ENCODE results near the gene GFRA1. TPM values are rescaled to one million over a fixed set of nuclear protein-coding genes. Genes with fewer than 3 reads are reported as not detected.

The GFRA1 gene
- total and polyA plus RNA-seq, 2 of the 8 experiments (the other 6 are each of a cell fraction or from before 2014, with no cell fraction given), result 1.1 to 2.0 TPM

GRCh38 chr10:116084161-116084560 is 188.8 kb downstream of the GFRA1 start:
- H2BK15ac ChIP-seq (ENCODE audit: low read length), result no peak overlapping the region
- no peak overlapping the region for H4K8ac ChIP-seq (ENCODE audit: extremely low read depth, insufficient read depth, low read length)
- POLR2A ChIA-PET (ENCODE audit: partially characterized antibody), result interaction anchor here (0.8 kb wide), 1 partner anchor 41 kb away, joined by 3 read pairs; no protein-coding TSS in a partner anchor
- no peak overlapping the region for H3K4ac ChIP-seq (replicated peaks; ENCODE audit: insufficient read length, low read depth, low read length)
- no peaks in the 10 kb centered on the region for H4K20me1 ChIP-seq (replicated peaks in 1 of 2; ENCODE audit: control insufficient read depth in 1 of 2, insufficient read depth in 2 of 2, low read length in 2 of 2)
- H3K4me3 ChIP-seq (ENCODE audit: extremely low read depth in 1 of 4, insufficient read depth in 2 of 4, low read depth in 3 of 4, low read length in 4 of 4), result no peak overlapping the region
- H3K27ac ChIP-seq (ENCODE audit: low read depth, low read length), result no peak overlapping the region
- H3K79me1 ChIP-seq (ENCODE audit: low read depth, low read length), result no peaks in the 10 kb centered on the region
- H2BK5ac ChIP-seq (ENCODE audit: low read depth, low read length), result no peak overlapping the region
- no peak overlapping the region for H3K9ac ChIP-seq (replicated peaks in 1 of 4; ENCODE audit: extremely low read depth in 1 of 4, low read depth in 3 of 4, low read length in 3 of 4)
- TF ChIP-seq SUZ12 (IDR thresholded peaks at IDR 0.05; ENCODE audit: low read length) (no peak), SAP30 (IDR thresholded peaks at IDR 0.05; ENCODE audit: insufficient read depth, insufficient replicate concordance, low read length) (no peak), SP4 (IDR thresholded peaks at IDR 0.05; ENCODE audit: low read length) (no peak), ATF2 (IDR thresholded peaks at IDR 0.05; ENCODE audit: low read length) (no peak), CEBPB (IDR thresholded peaks at IDR 0.05; ENCODE audit: low read depth, low read length) (no peak)
- H3K36me3 ChIP-seq (ENCODE audit: control insufficient read depth in 2 of 4, insufficient read depth in 4 of 4, low read length in 3 of 4), result no peaks in the 10 kb centered on the region
- H4K91ac ChIP-seq (replicated peaks; ENCODE audit: insufficient read length, low read length), result no peak overlapping the region
- WGBS, 2 experiments (ENCODE audit: extremely low coverage in 1 of 2, insufficient coverage in 1 of 2, insufficient read length in 1 of 2, insufficient replicate concordance in 2 of 2, low coverage in 1 of 2, low lambda C conversion rate in 2 of 2, missing lambda C conversion rate in 1 of 2), result 89% methylated on average over 6 of the region's 6 CpGs; no CpG with 5 or more reads in 1 of the 2 experiments
- H3K4me2 ChIP-seq (ENCODE audit: insufficient read depth in 1 of 2, low read depth in 2 of 2, low read length in 2 of 2), result no peak overlapping the region
- no peak overlapping the region for H3K18ac ChIP-seq (ENCODE audit: extremely low read depth, low read length)
- no peak overlapping the region for H3K23ac ChIP-seq (ENCODE audit: insufficient read length)
- no peak overlapping the region for H4K5ac ChIP-seq (ENCODE audit: insufficient read length, low read depth, low read length)
- no peaks in the 10 kb centered on the region for H3K27me3 ChIP-seq (replicated peaks in 1 of 4; ENCODE audit: control insufficient read depth in 3 of 4, extremely low read depth in 1 of 4, insufficient read depth in 3 of 4, low read length in 3 of 4)
- no peaks in the 10 kb centered on the region for H3K79me2 ChIP-seq (ENCODE audit: control insufficient read depth in 1 of 2, insufficient read depth in 2 of 2, low read length in 2 of 2)
- no peak overlapping the region for H2AFZ ChIP-seq (ENCODE audit: low read length)
- no peak for DNase-seq (ENCODE audit: low read depth in 1 of 2, low spot score in 2 of 2)
- H3K4me1 ChIP-seq (replicated peaks in 1 of 4; ENCODE audit: control insufficient read depth in 3 of 4, insufficient read depth in 4 of 4, low read length in 3 of 4), result peaks cover 0 to 5% (median 0%) of the 10 kb centered on the region in 4 experiments; a peak in 1 of 7 replicates
- no peaks in the 10 kb centered on the region for H3K23me2 ChIP-seq (ENCODE audit: low read depth, low read length)
- CTCF ChIA-PET (ENCODE audit: partially characterized antibody), result interaction anchor here (0.7 to 1.0 kb wide), 3 partner anchors 15 to 511 kb away, joined by 3 to 4 read pairs (median 3); no protein-coding TSS in a partner anchor
- H2BK12ac ChIP-seq (ENCODE audit: low read depth, low read length), result no peak overlapping the region
- no peak overlapping the region for H2AK5ac ChIP-seq (ENCODE audit: low read depth, low read length)
- no peak overlapping the region for H3K56ac ChIP-seq (replicated peaks; ENCODE audit: insufficient read length, low read depth, low read length)
- H2BK20ac ChIP-seq (ENCODE audit: low read length), result no peak overlapping the region
- no peaks in the 10 kb centered on the region for H3K9me3 ChIP-seq (ENCODE audit: insufficient read depth in 2 of 2, low read depth in 1 of 2, low read length in 1 of 2)
- H3K14ac ChIP-seq (ENCODE audit: insufficient read length), result no peak overlapping the region
- no peak for FAIRE-seq
- H2BK120ac ChIP-seq (replicated peaks; ENCODE audit: low read depth, low read length), result no peak overlapping the region
